ENCODE data around the gene PIGS. TPM values are rescaled to one million over a fixed set of nuclear protein-coding genes. Genes with fewer than 3 reads are reported as not detected.
A peak's percentile ranks its signal among the peaks of the same experiment; 100 is the strongest.

PIGS gene
- total and polyA plus RNA-seq, 9 of the 15 experiments (the other 6 are each of a cell fraction or from before 2014, with no cell fraction given) = 47.5 to 138 (median 57.6) TPM

GRCh38 chr17:28576758-28577465 is 5.6 kb upstream of the PIGS start, which contains the start of gene ALDOC (continued):
- TF ChIP-seq ARHGAP35 (IDR thresholded peaks at IDR 0.05; ENCODE audit: partially characterized antibody) = peak; percentile 38
- no peak for TF ChIP-seq NR4A1 (CRISPR knock-in tag; IDR thresholded peaks at IDR 0.05)
- TF ChIP-seq NR4A1 (tag; IDR thresholded peaks at IDR 0.05) = peak; percentile 85
- peak; percentile 73; the same call in 1 of the 2 replicates for TF ChIP-seq DPF2 (IDR thresholded peaks at IDR 0.05)
- no peak for TF ChIP-seq CBFA2T3 (IDR thresholded peaks at IDR 0.05)
- TF ChIP-seq ETV5 (CRISPR knock-in tag; IDR thresholded peaks at IDR 0.05; ENCODE audit: low read depth) = no peak
- no peak for TF ChIP-seq TCF3 (CRISPR knock-in tag; IDR thresholded peaks at IDR 0.05)
- peak; percentile 72 for TF ChIP-seq HBP1 (CRISPR knock-in tag; IDR thresholded peaks at IDR 0.05)
- TF ChIP-seq ELF4 (CRISPR knock-in tag; IDR thresholded peaks at IDR 0.05) = peak; percentile 35; the same call in 1 of the 2 replicates
- TF ChIP-seq HDAC1 (IDR thresholded peaks at IDR 0.05) = peak in 1 of 2 experiments; percentile 77; a peak in 1 of 4 replicates
- peak in 2 of 3 experiments; percentile 26 to 43 for TF ChIP-seq YY1 (IDR thresholded peaks at IDR 0.05; ENCODE audit: borderline replicate concordance in 1 of 3, control insufficient read depth in 1 of 3, extremely low read depth in 1 of 3, insufficient read depth in 3 of 3, insufficient read length in 1 of 3, insufficient replicate concordance in 2 of 3, low read depth in 1 of 3, low read length in 2 of 3)
- TF ChIP-seq TFAP4 (CRISPR knock-in tag; IDR thresholded peaks at IDR 0.05; ENCODE audit: borderline replicate concordance) = peak; percentile 50; the same call in 1 of the 2 replicates
- TF ChIP-seq JUNB (CRISPR knock-in tag; conservative IDR thresholded peaks at IDR 0.05) = no peak
- no peak for TF ChIP-seq SETDB1 (IDR thresholded peaks at IDR 0.05; ENCODE audit: low read length)
- no peak for TF ChIP-seq NR2C1 (IDR thresholded peaks at IDR 0.05)
- TF ChIP-seq NR2C1 (tag; IDR thresholded peaks at IDR 0.05) = peak; percentile 76
- peak; percentile 81 for TF ChIP-seq USF2 (CRISPR knock-in tag; IDR thresholded peaks at IDR 0.05)
- TF ChIP-seq HNRNPK (IDR thresholded peaks at IDR 0.05; ENCODE audit: low read depth, low read length, poor library complexity, severe bottlenecking) = no peak
- peak; percentile 96 to 97 for TF ChIP-seq MNT (conservative IDR thresholded peaks at IDR 0.05)
- TF ChIP-seq ZNF445 (CRISPR knock-in tag; IDR thresholded peaks at IDR 0.05; ENCODE audit: low read depth) = 0 out of 2 replicates have a peak, but pooled peaks have one; percentile 36
- TF ChIP-seq CHCHD3 (CRISPR knock-in tag; IDR thresholded peaks at IDR 0.05) = 0 out of 2 replicates have a peak, but pooled peaks have one; percentile 6
- peak; percentile 19; the same call in 1 of the 2 replicates for TF ChIP-seq HSF4 (CRISPR knock-in tag; IDR thresholded peaks at IDR 0.05; ENCODE audit: borderline replicate concordance)
